Right atrium auricular region (tissue), 2 donors: ENCODE data around the gene TEX11. TPM values are rescaled to one million over a fixed set of nuclear protein-coding genes. Genes with fewer than 3 reads are reported as not detected.

Source experiments
- DNase-seq: peaks from one replicate; pipeline ENCODE4 v3.0.0-alpha.2; 2019; ENCODE audit warnings: low spot score
- H3K27ac ChIP-seq, 2 donors: fragments of 200-600 bp; sonication (generic); 1 replicate in 1 of 2; 2 replicates in 1 of 2; pipeline ENCODE4 v1.5.1; 2016 to 2019
- H3K27me3 ChIP-seq, 2 donors: fragments of 200-600 bp; sonication (generic); one replicate each; pipeline versions ENCODE4 v1.5.1 to v1.6.0; 2017 to 2019
- H3K36me3 ChIP-seq: fragments of 200-600 bp; sonication (generic); one replicate; pipeline ENCODE4 v1.5.1; 2016
- H3K4me1 ChIP-seq, 2 donors: fragments of 200-600 bp; sonication (generic); one replicate each; pipeline versions ENCODE4 v1.5.1 to v1.6.0; 2017 to 2019
- H3K4me3 ChIP-seq, 2 donors: fragments of 200-600 bp; sonication (generic); 1 replicate in 1 of 2; 2 replicates in 1 of 2; pipeline ENCODE4 v1.5.1; 2017 to 2019; ENCODE audit warnings: mild to moderate bottlenecking in 1 of 2, moderate library complexity in 1 of 2
- H3K9me3 ChIP-seq, 2 donors: fragments of 200-600 bp; sonication (generic); one replicate each; pipeline ENCODE4 v1.5.1; 2019
- CTCF ChIP-seq, 2 donors: fragments of 200-600 bp; sonication (generic); IDR thresholded peaks; one replicate each; pipeline ENCODE4 v1.5.1; 2019; ENCODE audit warnings: antibody characterized with exemption in 2 of 2
- total RNA-seq, 2 donors: library from RNA; depleted of rRNA; stranded (reverse); fragments of >200 nt; gene quantifications; one replicate each; pipeline ENCODE4 v1.1.0, GENCODE V29; 2016

Gene TEX11
- total RNA-seq, 2 donors from 2014 or later: not detected

- Histone ChIP-seq H3K9me3 (peaks cover 0 to 4% of the 10 kb centered on the region in 2 donors), H3K27me3 (no peaks in the 10 kb centered on the region), H3K36me3 (no peaks in the 10 kb centered on the region), H3K4me1 (no peaks in the 10 kb centered on the region), H3K27ac (no peak overlapping the region), H3K4me3 (no peak overlapping the region)
- no peak for DNase-seq
- no peak for TF ChIP-seq CTCF (IDR thresholded peaks at IDR 0.05)
These were observed 273.3 kb downstream of the TEX11 start for GRCh38 chrX:70635227-70635626.

- Histone ChIP-seq H3K4me1 (no peaks in the 10 kb centered on the region), H3K36me3 (no peaks in the 10 kb centered on the region), H3K27me3 (no peaks in the 10 kb centered on the region), H3K9me3 (no peaks in the 10 kb centered on the region), H3K4me3 (no peak overlapping the region), H3K27ac (no peak overlapping the region)
- no peak for DNase-seq
- no peak for TF ChIP-seq CTCF (IDR thresholded peaks at IDR 0.05)
These were observed 286.8 kb downstream of the TEX11 start for GRCh38 chrX:70621743-70622142.

GRCh38 chrX:70618467-70618866 is 290.0 kb downstream of the TEX11 start:
- Histone ChIP-seq H3K27me3 (no peaks in the 10 kb centered on the region), H3K36me3 (no peaks in the 10 kb centered on the region), H3K27ac (no peak overlapping the region), H3K4me1 (no peaks in the 10 kb centered on the region), H3K9me3 (no peaks in the 10 kb centered on the region), H3K4me3 (no peak overlapping the region)
- DNase-seq: no peak
- no peak for TF ChIP-seq CTCF (IDR thresholded peaks at IDR 0.05)

GRCh38 chrX:70613295-70613694 is 295.2 kb downstream of the TEX11 start:
- H3K36me3 ChIP-seq: no peaks in the 10 kb centered on the region
- H3K4me1 ChIP-seq: no peaks in the 10 kb centered on the region
- TF ChIP-seq CTCF (IDR thresholded peaks at IDR 0.05): no peak
- H3K27me3 ChIP-seq: no peaks in the 10 kb centered on the region
- no peak overlapping the region for H3K4me3 ChIP-seq
- H3K9me3 ChIP-seq: no peaks in the 10 kb centered on the region
- H3K27ac ChIP-seq: no peak overlapping the region
- no peak for DNase-seq

- Histone ChIP-seq H3K36me3 (no peaks in the 10 kb centered on the region), H3K4me3 (no peak overlapping the region)
These were observed 303.2 kb downstream of the TEX11 start for GRCh38 chrX:70605352-70605751.

More at GRCh38 chrX:70605352-70605751, 303.2 kb downstream of the TEX11 start:
- Histone ChIP-seq H3K27me3 (no peaks in the 10 kb centered on the region), H3K27ac (no peak overlapping the region), H3K9me3 (no peaks in the 10 kb centered on the region), H3K4me1 (no peaks in the 10 kb centered on the region)
- DNase-seq: no peak
- TF ChIP-seq CTCF (IDR thresholded peaks at IDR 0.05): no peak
